Femur (tissue), 1 donor: ENCODE data around the gene NID2.
A peak's percentile ranks its signal among the peaks of the same experiment; 100 is the strongest.

Experiments used
- DNase-seq: peaks from one replicate; pipeline ENCODE4 v3.0.0-alpha.2; 2017

The NID2 gene

GRCh38 chr14:52068615-52069306 lies at the start of gene NID2:
NID2 (minus strand) TSS chr14:52069059; CDS start chr14:52068994, 65 bp downstream.
- peak; percentile 95 for DNase-seq

- DNase-seq = peak; percentile 25
Observed at GRCh38 chr14:52117111-52117832, 48.4 kb upstream of the NID2 start.

GRCh38 chr14:52115286-52115685 lies 46.4 kb upstream of the NID2 start:
- DNase-seq = no peak

GRCh38 chr14:52112336-52113018 lies 43.6 kb upstream of the NID2 start:
- no peak for DNase-seq

GRCh38 chr14:52111583-52111982 lies 42.7 kb upstream of the NID2 start:
- DNase-seq = no peak

GRCh38 chr14:52110441-52111086 lies 41.7 kb upstream of the NID2 start:
- DNase-seq = no peak

- no peak for DNase-seq
Observed at GRCh38 chr14:52108823-52109222, 40.0 kb upstream of the NID2 start.

- peak; percentile 59 for DNase-seq
Observed at GRCh38 chr14:52106840-52107239, 38.0 kb upstream of the NID2 start.

- no peak for DNase-seq
Observed at GRCh38 chr14:52103416-52103815, 34.6 kb upstream of the NID2 start.

GRCh38 chr14:52095794-52096193 lies 26.9 kb upstream of the NID2 start:
- DNase-seq = no peak

- peak; percentile 35 for DNase-seq
Observed at GRCh38 chr14:52095336-52095735, 26.5 kb upstream of the NID2 start.

GRCh38 chr14:52094546-52095271 lies 25.9 kb upstream of the NID2 start:
- DNase-seq = peak; percentile 67

GRCh38 chr14:52091928-52092327 lies 23.1 kb upstream of the NID2 start:
- DNase-seq = no peak

GRCh38 chr14:52090936-52091335 lies 22.1 kb upstream of the NID2 start:
- DNase-seq = no peak

GRCh38 chr14:52089218-52089617 lies 20.4 kb upstream of the NID2 start:
- no peak for DNase-seq

- DNase-seq = no peak
Observed at GRCh38 chr14:52086711-52087110, 17.9 kb upstream of the NID2 start.

- no peak for DNase-seq
Observed at GRCh38 chr14:52082903-52083302, 14.0 kb upstream of the NID2 start.

- no peak for DNase-seq
Observed at GRCh38 chr14:52081964-52082363, 13.1 kb upstream of the NID2 start.

GRCh38 chr14:52080808-52081755 lies 12.2 kb upstream of the NID2 start:
- no peak for DNase-seq

GRCh38 chr14:52080158-52080800 lies 11.4 kb upstream of the NID2 start:
- no peak for DNase-seq
